NCI-H345 treated with DMSO at 0.1 percent for 48 hours (cell line): Measurements from ENCODE around the gene COBL.

ENCODE experiments used
- DNase-seq: peaks from one replicate; lab custom pipeline; 2025; ENCODE audit not compliant: unreplicated experiment; lab: John Stamatoyannopoulos, UW

The COBL gene

GRCh38 chr7:51126813-51127617, 189.6 kb downstream of the COBL start:
- no peak for DNase-seq

GRCh38 chr7:51126324-51126723, 190.3 kb downstream of the COBL start:
- no peak for DNase-seq

GRCh38 chr7:51124321-51124720, 192.3 kb downstream of the COBL start:
- DNase-seq: no peak

GRCh38 chr7:51123322-51124019, 193.1 kb downstream of the COBL start:
- no peak for DNase-seq

- DNase-seq: no peak
These were observed 194.6 kb downstream of the COBL start for GRCh38 chr7:51121931-51122425.

- DNase-seq: no peak
These were observed 195.4 kb downstream of the COBL start for GRCh38 chr7:51121036-51121790.

- DNase-seq: no peak
These were observed 198.0 kb downstream of the COBL start for GRCh38 chr7:51118628-51119027.

GRCh38 chr7:51114501-51114900, 202.1 kb downstream of the COBL start:
- no peak for DNase-seq

GRCh38 chr7:51113962-51114361, 202.6 kb downstream of the COBL start:
- DNase-seq: no peak

GRCh38 chr7:51113560-51113959, 203.0 kb downstream of the COBL start:
- no peak for DNase-seq

GRCh38 chr7:51111241-51111940, 205.2 kb downstream of the COBL start:
- no peak for DNase-seq

GRCh38 chr7:51108134-51108533, 208.5 kb downstream of the COBL start:
- DNase-seq: no peak

- DNase-seq: no peak
These were observed 212.3 kb downstream of the COBL start for GRCh38 chr7:51104278-51104677.

- DNase-seq: no peak
These were observed 212.9 kb downstream of the COBL start for GRCh38 chr7:51103718-51104117.

- no peak for DNase-seq
These were observed 213.8 kb downstream of the COBL start for GRCh38 chr7:51102828-51103227.

- no peak for DNase-seq
These were observed 215.4 kb downstream of the COBL start for GRCh38 chr7:51101111-51101757.

GRCh38 chr7:51090411-51090810, 226.2 kb downstream of the COBL start:
- DNase-seq: no peak

- no peak for DNase-seq
These were observed 231.4 kb downstream of the COBL start for GRCh38 chr7:51085034-51085692.

- no peak for DNase-seq
These were observed 232.5 kb downstream of the COBL start for GRCh38 chr7:51084121-51084520.

- DNase-seq: no peak
These were observed 233.6 kb downstream of the COBL start for GRCh38 chr7:51082940-51083533.
